HL-60 (cell line): ENCODE data around the gene SLC23A3.

Source experiments
- GABPA ChIP-seq: IDR thresholded peaks from 2 replicates; pipeline ENCODE4 v1.6.1; 2012; ENCODE audit warnings: low read depth
- REST ChIP-seq: IDR thresholded peaks from 2 replicates; pipeline ENCODE4 v1.6.1; 2012; ENCODE audit warnings: low read depth; ENCODE audit not compliant: insufficient replicate concordance
- TF ChIP-seq, protein P1 (sequence below): IDR thresholded peaks from one replicate; pipeline ENCODE4 v1.5.1; 2011; ENCODE audit warnings: low read length, control low read depth, inconsistent platforms; ENCODE audit not compliant: insufficient read depth

- TF ChIP-seq REST (no peak), GABPA (no peak)
- TF ChIP-seq, protein P1, sequence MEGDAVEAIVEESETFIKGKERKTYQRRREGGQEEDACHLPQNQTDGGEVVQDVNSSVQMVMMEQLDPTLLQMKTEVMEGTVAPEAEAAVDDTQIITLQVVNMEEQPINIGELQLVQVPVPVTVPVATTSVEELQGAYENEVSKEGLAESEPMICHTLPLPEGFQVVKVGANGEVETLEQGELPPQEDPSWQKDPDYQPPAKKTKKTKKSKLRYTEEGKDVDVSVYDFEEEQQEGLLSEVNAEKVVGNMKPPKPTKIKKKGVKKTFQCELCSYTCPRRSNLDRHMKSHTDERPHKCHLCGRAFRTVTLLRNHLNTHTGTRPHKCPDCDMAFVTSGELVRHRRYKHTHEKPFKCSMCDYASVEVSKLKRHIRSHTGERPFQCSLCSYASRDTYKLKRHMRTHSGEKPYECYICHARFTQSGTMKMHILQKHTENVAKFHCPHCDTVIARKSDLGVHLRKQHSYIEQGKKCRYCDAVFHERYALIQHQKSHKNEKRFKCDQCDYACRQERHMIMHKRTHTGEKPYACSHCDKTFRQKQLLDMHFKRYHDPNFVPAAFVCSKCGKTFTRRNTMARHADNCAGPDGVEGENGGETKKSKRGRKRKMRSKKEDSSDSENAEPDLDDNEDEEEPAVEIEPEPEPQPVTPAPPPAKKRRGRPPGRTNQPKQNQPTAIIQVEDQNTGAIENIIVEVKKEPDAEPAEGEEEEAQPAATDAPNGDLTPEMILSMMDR = no peak
Measured at GRCh38 chr2:219213026-219213415, 43.2 kb upstream of the SLC23A3 start.
